ENCODE measurements around the gene ATP11C. TPM values are rescaled to one million over a fixed set of nuclear protein-coding genes. Genes with fewer than 3 reads are reported as not detected.

ATP11C gene
- total and polyA plus RNA-seq, 2 of the 4 experiments (the other 2 are of a cell fraction): 19.3 to 40.0 TPM

DNA sequence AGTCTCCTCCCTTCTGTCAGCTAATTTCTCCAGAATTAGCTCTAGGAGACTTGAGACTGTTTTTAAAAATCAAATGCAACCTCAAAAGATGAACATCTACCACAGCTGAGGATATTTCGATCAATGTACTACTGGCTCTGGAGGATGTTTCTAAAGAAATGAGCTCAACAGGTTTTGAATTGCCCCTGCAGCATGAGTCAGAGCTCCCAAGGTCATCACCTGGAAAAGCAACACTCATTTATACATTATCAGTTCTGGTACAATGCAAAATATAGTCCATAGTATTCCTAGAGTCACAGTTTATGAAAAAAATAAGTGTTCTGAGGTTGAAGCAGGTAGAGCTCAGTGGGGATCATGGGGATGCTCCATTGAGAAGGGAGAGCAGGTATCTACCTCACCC, 174.0 kb downstream of the ATP11C start:
- POLR2A ChIA-PET (ENCODE audit: unreplicated experiment): no interaction called here
- dilution Hi-C loops (cut with HindIII; ENCODE audit: low sequenced_read_pairs, unreplicated experiment): no loop called here

More for the DNA sequence above, 174.0 kb downstream of the ATP11C start:
- Histone ChIP-seq H3K18ac (ENCODE audit: low read depth, low read length) (no peak overlapping the region), H2BK15ac (ENCODE audit: low read depth, low read length) (no peak overlapping the region), H3K14ac (replicated peaks; ENCODE audit: low read depth, low read length) (no peak overlapping the region), H2AFZ (replicated peaks; ENCODE audit: low read length, poor library complexity) (no peak overlapping the region), H4K5ac (ENCODE audit: low read depth, low read length) (no peak overlapping the region), H3K4me2 (ENCODE audit: low read depth, low read length) (no peak overlapping the region), H3K9me3 (ENCODE audit: control insufficient read depth, insufficient read depth, low read length) (no peaks in the 10 kb centered on the region), H3K9ac (ENCODE audit: low read depth, low read length) (no peak overlapping the region), H4K20me1 (ENCODE audit: insufficient read depth, low read length) (no peaks in the 10 kb centered on the region), H3K4me3 (ENCODE audit: insufficient read depth, low read depth, low read length) (no peak overlapping the region), H3K36me3 (ENCODE audit: control insufficient read depth, insufficient read depth, low read length) (no peaks in the 10 kb centered on the region), H2BK5ac (ENCODE audit: low read depth, low read length, poor library complexity, severe bottlenecking) (no peak overlapping the region), H2AK5ac (ENCODE audit: low read depth, low read length) (no peak overlapping the region), H2AK9ac (replicated peaks; ENCODE audit: low read depth, low read length, poor library complexity) (no peak overlapping the region), H3K23ac (ENCODE audit: low read depth, low read length) (no peak overlapping the region), H2BK120ac (ENCODE audit: low read depth, low read length) (no peak overlapping the region), H3K27me3 (ENCODE audit: control insufficient read depth, insufficient read depth, low read length) (no peaks in the 10 kb centered on the region), H3K56ac (ENCODE audit: extremely low read depth, insufficient read depth, low read length) (no peak overlapping the region), H3K27ac (ENCODE audit: insufficient read depth, low read length) (no peak overlapping the region), H4K8ac (ENCODE audit: low read depth in 2 of 2, low read length in 2 of 2) (no peak overlapping the region), H4K91ac (ENCODE audit: insufficient read depth, low read depth, low read length) (no peak overlapping the region), H3K9me1 (ENCODE audit: insufficient read depth, low read length) (no peaks in the 10 kb centered on the region), H2BK20ac (ENCODE audit: low read depth, low read length) (no peak overlapping the region), H3K4me1 (ENCODE audit: control insufficient read depth, insufficient read depth, low read length) (no peaks in the 10 kb centered on the region), H3K79me1 (ENCODE audit: low read depth in 1 of 2, low read length in 2 of 2) (no peaks in the 10 kb centered on the region), H3K4ac (ENCODE audit: low read depth, low read length) (no peak overlapping the region)
- DNase-seq (no peak), ATAC-seq (ENCODE audit: low read depth) (no peak)
- no peak for TF ChIP-seq SMC3 (IDR thresholded peaks at IDR 0.05; ENCODE audit: low read depth, low read length)
- no peak for TF ChIP-seq RCOR1 (IDR thresholded peaks at IDR 0.05; ENCODE audit: insufficient replicate concordance, low read length)
- TF ChIP-seq MAFK (IDR thresholded peaks at IDR 0.05; ENCODE audit: low read depth, low read length): no peak
- no peak for TF ChIP-seq NFE2L2 (IDR thresholded peaks at IDR 0.05; ENCODE audit: low read depth, low read length)
- TF ChIP-seq MXI1 (IDR thresholded peaks at IDR 0.05; ENCODE audit: borderline replicate concordance, low read depth, low read length): no peak
- TF ChIP-seq, protein P1, sequence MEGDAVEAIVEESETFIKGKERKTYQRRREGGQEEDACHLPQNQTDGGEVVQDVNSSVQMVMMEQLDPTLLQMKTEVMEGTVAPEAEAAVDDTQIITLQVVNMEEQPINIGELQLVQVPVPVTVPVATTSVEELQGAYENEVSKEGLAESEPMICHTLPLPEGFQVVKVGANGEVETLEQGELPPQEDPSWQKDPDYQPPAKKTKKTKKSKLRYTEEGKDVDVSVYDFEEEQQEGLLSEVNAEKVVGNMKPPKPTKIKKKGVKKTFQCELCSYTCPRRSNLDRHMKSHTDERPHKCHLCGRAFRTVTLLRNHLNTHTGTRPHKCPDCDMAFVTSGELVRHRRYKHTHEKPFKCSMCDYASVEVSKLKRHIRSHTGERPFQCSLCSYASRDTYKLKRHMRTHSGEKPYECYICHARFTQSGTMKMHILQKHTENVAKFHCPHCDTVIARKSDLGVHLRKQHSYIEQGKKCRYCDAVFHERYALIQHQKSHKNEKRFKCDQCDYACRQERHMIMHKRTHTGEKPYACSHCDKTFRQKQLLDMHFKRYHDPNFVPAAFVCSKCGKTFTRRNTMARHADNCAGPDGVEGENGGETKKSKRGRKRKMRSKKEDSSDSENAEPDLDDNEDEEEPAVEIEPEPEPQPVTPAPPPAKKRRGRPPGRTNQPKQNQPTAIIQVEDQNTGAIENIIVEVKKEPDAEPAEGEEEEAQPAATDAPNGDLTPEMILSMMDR (conservative IDR thresholded peaks at IDR 0.05; ENCODE audit: low read depth, low read length): no peak
- TF ChIP-seq USF2 (IDR thresholded peaks at IDR 0.05; ENCODE audit: low read depth, low read length): no peak
- TF ChIP-seq MAZ (IDR thresholded peaks at IDR 0.05; ENCODE audit: borderline replicate concordance, low read depth, low read length): no peak
- TF ChIP-seq, protein P2, sequence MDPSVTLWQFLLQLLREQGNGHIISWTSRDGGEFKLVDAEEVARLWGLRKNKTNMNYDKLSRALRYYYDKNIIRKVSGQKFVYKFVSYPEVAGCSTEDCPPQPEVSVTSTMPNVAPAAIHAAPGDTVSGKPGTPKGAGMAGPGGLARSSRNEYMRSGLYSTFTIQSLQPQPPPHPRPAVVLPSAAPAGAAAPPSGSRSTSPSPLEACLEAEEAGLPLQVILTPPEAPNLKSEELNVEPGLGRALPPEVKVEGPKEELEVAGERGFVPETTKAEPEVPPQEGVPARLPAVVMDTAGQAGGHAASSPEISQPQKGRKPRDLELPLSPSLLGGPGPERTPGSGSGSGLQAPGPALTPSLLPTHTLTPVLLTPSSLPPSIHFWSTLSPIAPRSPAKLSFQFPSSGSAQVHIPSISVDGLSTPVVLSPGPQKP (IDR thresholded peaks at IDR 0.05; ENCODE audit: borderline replicate concordance, low read depth, low read length): no peak
- TF ChIP-seq RFX5 (IDR thresholded peaks at IDR 0.05; ENCODE audit: low read depth, low read length): no peak
- no peak for TF ChIP-seq RAD21 (IDR thresholded peaks at IDR 0.05; ENCODE audit: low read length)
- TF ChIP-seq CHD1 (IDR thresholded peaks at IDR 0.05; ENCODE audit: low read depth, low read length): no peak
- TF ChIP-seq CEBPB (IDR thresholded peaks at IDR 0.05; ENCODE audit: low read depth, low read length): no peak
- no peak for TF ChIP-seq BHLHE40 (IDR thresholded peaks at IDR 0.05; ENCODE audit: low read depth, low read length)
- no peak for TF ChIP-seq POLR2A (IDR thresholded peaks at IDR 0.05; ENCODE audit: low read depth, low read length)
- TF ChIP-seq FOS (IDR thresholded peaks at IDR 0.05; ENCODE audit: low read depth, low read length): no peak
- in situ Hi-C loops (cut with MboI; ENCODE audit: low sequenced_read_pairs) (no loop called here), intact Hi-C loops (cut with micrococcal nuclease) (loop anchor here (2.0 to 5.0 kb wide), 2 partner anchors 173 to 984 kb away; partner anchors contain the start of gene ATP11C)
- no CpG with 5 or more reads among the region's 1 CpG for WGBS, 2 experiments (ENCODE audit: extremely low coverage in 2 of 2, insufficient read length in 1 of 2)
- no TSS peak for BruUV-seq (replicated peaks)
- CTCF ChIA-PET: interaction anchor here (0.6 to 1.0 kb wide), 3 partner anchors 8 to 983 kb away, joined by 3 read pairs; no protein-coding TSS in a partner anchor
